A172 (cell line): ENCODE results near the gene ABCC4. TPM values are rescaled to one million over a fixed set of nuclear protein-coding genes. Genes with fewer than 3 reads are reported as not detected.
"Not testable (repeated sequence)": the region's sequence is repeated elsewhere in the genome, so short reads cannot be mapped to it uniquely, and the experiment has no call there.

Experiments used
- DNase-seq: peaks from one replicate; pipeline ENCODE4 v3.0.0-alpha.2; 2015; ENCODE audit warnings: low spot score
- total RNA-seq: library from RNA; depleted of rRNA; stranded (reverse); fragments of >200 nt; shearing (Covaris generic); gene quantifications from 2 replicates; pipeline ENCODE4 v1.2.3, GENCODE V29; 2014

ABCC4 gene
- total RNA-seq, 1 experiment from 2014 or later = 45.7 TPM

- DNase-seq = peak; percentile 74
Measured at GRCh38 chr13:95300625-95301182, 547 bp downstream of the ABCC4 start.

GRCh38 chr13:95298971-95299621, 2.2 kb downstream of the ABCC4 start:
- peak; percentile 79 for DNase-seq

GRCh38 chr13:95298169-95298965, 2.9 kb downstream of the ABCC4 start:
- no peak for DNase-seq

GRCh38 chr13:95296326-95296925, 4.8 kb downstream of the ABCC4 start:
- DNase-seq = peak; percentile 55

- DNase-seq = no peak
Measured at GRCh38 chr13:95295026-95295425, 6.2 kb downstream of the ABCC4 start.

GRCh38 chr13:95292622-95293021, 8.6 kb downstream of the ABCC4 start:
- DNase-seq = no peak

- DNase-seq = not testable (repeated sequence)
Measured at GRCh38 chr13:95289901-95290300, 11.3 kb downstream of the ABCC4 start.

GRCh38 chr13:95289020-95289444, 12.2 kb downstream of the ABCC4 start:
- peak; percentile 46 for DNase-seq

GRCh38 chr13:95284436-95284835, 16.8 kb downstream of the ABCC4 start:
- no peak for DNase-seq

GRCh38 chr13:95279016-95279415, 22.2 kb downstream of the ABCC4 start:
- no peak for DNase-seq

GRCh38 chr13:95276037-95276505, 25.2 kb downstream of the ABCC4 start:
- DNase-seq = no peak

- no peak for DNase-seq
Measured at GRCh38 chr13:95275322-95276036, 25.8 kb downstream of the ABCC4 start.

GRCh38 chr13:95273592-95274132, 27.6 kb downstream of the ABCC4 start:
- not testable (repeated sequence) for DNase-seq

GRCh38 chr13:95272076-95272475, 29.2 kb downstream of the ABCC4 start:
- DNase-seq = not testable (repeated sequence)

GRCh38 chr13:95269756-95270155, 31.5 kb downstream of the ABCC4 start:
- DNase-seq = no peak

GRCh38 chr13:95268343-95269065, 32.7 kb downstream of the ABCC4 start:
- DNase-seq = not testable (repeated sequence)

GRCh38 chr13:95267662-95268342, 33.4 kb downstream of the ABCC4 start:
- peak; percentile 83 for DNase-seq

- no peak for DNase-seq
Measured at GRCh38 chr13:95264225-95264624, 37.0 kb downstream of the ABCC4 start.

- no peak for DNase-seq
Measured at GRCh38 chr13:95262837-95263384, 38.3 kb downstream of the ABCC4 start.

GRCh38 chr13:95261956-95262355, 39.3 kb downstream of the ABCC4 start:
- no peak for DNase-seq
